ENCODE data around the gene RAB11A.

Gene RAB11A

DNA sequence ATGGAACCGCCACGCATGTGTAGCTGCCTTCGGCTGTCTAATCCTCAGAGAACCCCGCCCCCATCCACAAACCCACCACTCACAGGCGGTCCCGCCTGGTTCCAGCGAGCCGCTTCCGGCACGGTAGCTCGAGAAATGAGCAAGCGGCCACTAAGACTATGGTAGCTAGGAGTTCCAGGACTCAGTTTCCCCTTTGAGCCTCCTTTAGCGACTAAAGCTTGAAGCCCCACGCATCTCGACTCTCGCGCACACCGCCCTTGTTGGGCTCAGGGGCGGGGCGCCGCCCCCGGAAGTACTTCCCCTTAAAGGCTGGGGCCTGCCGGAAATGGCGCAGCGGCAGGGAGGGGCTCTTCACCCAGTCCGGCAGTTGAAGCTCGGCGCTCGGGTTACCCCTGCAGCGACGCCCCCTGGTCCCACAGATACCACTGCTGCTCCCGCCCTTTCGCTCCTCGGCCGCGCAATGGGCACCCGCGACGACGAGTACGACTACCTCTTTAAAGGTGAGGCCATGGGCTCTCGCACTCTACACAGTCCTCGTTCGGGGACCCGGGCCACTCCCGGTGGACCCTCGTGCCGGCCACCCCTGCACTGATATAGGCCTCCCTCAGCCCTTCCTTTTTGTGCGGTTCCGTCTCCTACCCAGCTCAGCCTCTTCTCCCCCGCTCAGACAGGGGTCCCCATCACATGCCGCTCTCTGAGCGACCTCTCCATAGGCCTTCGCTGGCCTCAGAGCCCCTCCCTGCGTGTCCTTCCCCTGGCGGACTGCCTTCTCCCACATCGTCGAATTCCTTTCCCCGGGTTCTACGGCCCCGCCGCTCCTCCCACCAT, at the start of gene RAB11A:
Gene RAB11A (plus strand): TSS at position 366 of the 828 bp plus-strand sequence. CDS start 95 bp downstream, at position 461.
- DNase-seq, result peak; percentile 95 to 98

GRCh38 chr15:65819563-65819960, 49.7 kb upstream of the RAB11A start:
- DNase-seq, result no peak

DNA sequence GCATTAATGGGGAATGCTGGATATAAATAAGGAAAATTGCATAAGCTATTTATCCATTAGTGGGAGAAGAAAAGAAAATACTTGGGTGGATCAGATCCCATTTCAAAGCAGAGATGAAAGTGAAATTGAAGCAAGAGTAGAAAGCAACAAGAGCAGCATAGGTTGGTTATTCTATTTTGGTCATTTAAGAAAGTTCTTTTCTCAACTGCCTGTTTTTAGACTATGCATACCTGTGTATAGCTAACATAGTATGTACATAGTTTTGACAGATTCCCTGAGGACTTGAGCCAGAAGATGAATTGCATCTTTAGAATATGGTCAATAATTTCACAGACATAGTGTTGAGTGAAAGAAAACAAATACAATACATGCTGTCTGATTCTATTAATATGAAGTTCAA, 48.2 kb upstream of the RAB11A start:
- DNase-seq, result no peak

DNA sequence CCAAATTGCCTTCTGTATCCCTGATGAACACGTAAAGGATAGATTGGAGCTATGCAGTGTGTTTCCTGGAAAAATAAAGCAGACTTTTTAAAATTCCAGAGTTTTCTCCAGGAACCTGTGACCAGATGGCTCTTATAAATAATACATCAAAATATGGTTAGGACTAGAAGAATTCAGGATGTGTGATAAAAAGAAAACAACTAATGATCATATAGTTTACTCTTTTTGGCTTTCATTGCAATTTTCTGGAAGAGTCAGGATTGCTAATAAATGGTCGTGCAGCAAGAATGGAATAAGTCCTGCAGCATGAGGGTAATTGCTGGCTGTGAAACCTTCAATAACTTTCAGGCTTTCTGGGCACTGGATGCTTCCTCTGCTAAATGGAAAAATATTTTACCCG, 47.0 kb upstream of the RAB11A start:
- DNase-seq, result no peak

GRCh38 chr15:65824031-65824743, 45.1 kb upstream of the RAB11A start:
- peak; percentile 78 to 82 for DNase-seq

GRCh38 chr15:65824941-65825544, 44.2 kb upstream of the RAB11A start:
- peak; percentile 16 to 30 for DNase-seq

GRCh38 chr15:65827065-65827464, 42.2 kb upstream of the RAB11A start:
- peak; percentile 23 to 28 for DNase-seq

DNA sequence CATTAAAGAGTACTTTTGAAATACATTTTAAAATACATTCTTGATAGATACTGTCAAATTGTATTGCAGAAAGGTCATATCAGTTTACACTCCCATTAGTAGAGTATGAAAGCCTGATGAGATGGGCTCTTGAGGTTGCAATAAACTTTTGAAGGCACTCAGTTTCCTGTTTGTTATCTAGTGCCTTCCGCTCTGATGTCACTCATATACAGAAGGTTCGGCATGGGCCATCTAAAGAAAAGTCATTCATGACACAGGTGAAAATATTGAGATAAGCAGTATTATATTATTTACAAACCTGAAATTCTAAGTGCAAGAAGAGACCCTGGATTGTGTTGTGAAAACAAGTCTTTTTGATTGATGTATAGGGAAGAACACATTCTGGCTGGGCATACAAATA, 40.7 kb upstream of the RAB11A start:
- no peak for DNase-seq

DNA sequence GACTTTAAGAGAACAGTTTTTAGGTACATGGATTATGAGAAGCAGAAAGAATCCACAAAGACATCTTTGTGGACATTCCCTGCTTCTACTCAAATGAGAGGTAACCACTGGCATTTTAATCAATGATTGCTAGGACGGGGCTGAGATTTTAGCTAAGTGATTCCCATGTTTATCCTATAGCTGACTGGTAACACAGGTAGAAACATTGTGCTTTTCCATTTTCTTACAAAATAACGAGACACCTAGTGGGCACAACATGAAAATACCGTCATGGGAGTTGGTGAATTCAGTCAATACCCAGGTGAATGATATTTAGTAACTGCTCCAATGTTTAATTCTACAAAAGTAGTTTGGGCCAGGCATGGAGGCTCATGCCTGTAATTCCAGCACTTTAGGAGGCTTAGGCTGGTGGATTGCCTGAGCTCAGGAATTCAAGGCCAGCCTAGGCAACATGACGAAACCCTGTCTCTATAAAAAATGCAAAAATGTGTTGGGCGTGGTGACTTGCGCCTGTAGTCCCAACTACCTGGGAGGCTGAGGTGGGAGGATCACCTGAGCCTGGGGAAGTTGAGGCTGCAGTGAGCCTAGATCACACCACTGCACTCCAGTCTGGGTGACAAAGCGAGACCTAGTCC, 40.0 kb upstream of the RAB11A start:
- peak; percentile 44 to 52 for DNase-seq

DNA sequence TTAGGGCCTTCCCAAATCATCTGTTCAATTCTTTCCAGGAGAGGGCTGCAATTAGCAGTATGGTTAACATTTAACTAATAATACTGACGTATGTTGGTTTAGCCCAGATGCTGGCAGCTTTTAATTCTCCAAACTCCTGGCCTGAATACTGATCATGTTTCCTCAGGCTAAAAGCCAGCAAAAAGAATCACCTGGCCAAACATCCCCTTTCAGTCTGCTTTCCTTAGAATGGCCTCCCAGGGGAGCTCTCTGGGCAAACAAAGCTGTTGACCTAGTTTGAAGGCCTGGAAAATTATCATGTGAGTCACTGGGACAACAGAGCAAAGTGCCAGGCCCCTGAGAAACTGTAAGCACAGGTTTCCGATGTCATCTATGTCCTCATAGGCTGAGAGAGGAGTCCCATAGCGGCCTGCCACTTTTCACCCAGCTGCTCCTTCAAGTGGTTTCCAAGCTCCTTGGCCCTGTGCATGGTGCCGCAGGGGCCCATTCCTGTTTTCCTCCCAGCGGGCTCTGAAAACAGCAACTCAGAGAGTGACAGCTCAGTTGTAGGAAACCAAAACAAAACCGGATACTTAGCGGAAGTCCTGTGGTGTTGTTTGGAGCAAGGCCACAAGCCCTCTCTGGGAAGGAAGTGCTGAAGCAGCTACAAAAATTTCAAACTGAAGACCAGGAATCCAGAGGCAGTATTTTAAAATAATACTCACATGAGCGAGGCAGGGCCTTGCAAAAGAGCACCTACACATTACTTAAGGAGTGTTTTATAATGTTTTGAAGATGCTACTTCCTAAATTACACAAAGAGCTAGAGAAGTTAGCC, 36.5 kb upstream of the RAB11A start:
- DNase-seq, result peak; percentile 96

DNA sequence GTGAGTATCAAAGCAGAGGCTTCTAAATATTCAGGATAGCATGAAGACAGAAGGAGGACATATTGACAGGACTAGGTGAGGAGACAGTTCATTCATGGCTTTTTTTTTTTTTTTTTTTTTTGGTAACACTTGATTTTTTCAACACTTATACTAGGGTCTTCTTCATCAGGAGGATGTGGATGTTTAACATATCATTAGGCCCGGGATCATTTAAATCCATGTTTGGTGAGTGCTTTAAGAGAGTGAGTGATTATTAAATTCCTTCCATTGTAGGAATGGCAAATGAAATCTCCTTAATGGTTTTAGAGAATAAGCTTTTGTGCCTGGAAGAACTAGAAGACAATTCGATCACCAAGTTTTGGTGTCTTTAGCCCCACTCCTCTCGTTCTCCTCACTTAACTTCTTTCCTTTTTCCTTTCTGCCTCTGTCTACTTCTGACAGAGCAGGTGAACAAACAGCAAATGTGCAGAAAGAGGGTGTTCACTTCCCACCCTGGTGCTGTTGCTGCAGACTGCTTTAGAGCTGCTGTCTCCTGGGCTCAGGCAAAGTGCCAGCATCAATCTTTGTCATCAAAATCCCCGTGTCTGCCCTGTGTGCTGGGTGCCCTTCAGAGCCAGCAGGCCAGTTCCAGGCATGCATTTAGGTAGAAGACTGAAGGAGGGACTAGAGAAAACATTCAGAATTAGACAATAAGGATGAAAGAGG, 35.6 kb upstream of the RAB11A start:
- DNase-seq, result peak in 1 of 2 experiments; percentile 25

- no peak for DNase-seq
Observed at GRCh38 chr15:65834603-65835282, 34.5 kb upstream of the RAB11A start.

DNA sequence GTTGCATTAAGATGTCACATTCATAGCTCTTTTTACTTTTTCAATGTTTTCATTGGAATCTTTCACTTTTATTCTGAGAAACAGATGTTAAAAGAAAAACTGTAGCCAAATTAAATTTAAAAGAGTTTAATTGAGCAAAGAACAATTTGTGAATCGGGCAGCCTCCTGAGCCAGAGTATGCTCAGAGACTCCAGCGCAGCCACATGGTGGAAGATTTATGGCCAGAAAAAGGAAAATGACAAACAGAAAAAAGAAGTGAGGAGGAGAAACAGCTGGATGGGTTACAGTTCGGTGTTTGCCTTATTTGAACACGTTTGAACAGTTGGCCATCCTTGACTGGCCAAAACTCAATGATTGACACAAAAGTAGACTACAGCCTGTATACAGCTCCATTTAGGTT, 33.8 kb upstream of the RAB11A start:
- no peak for DNase-seq

GRCh38 chr15:65836665-65837064, 32.6 kb upstream of the RAB11A start:
- DNase-seq, result no peak

DNA sequence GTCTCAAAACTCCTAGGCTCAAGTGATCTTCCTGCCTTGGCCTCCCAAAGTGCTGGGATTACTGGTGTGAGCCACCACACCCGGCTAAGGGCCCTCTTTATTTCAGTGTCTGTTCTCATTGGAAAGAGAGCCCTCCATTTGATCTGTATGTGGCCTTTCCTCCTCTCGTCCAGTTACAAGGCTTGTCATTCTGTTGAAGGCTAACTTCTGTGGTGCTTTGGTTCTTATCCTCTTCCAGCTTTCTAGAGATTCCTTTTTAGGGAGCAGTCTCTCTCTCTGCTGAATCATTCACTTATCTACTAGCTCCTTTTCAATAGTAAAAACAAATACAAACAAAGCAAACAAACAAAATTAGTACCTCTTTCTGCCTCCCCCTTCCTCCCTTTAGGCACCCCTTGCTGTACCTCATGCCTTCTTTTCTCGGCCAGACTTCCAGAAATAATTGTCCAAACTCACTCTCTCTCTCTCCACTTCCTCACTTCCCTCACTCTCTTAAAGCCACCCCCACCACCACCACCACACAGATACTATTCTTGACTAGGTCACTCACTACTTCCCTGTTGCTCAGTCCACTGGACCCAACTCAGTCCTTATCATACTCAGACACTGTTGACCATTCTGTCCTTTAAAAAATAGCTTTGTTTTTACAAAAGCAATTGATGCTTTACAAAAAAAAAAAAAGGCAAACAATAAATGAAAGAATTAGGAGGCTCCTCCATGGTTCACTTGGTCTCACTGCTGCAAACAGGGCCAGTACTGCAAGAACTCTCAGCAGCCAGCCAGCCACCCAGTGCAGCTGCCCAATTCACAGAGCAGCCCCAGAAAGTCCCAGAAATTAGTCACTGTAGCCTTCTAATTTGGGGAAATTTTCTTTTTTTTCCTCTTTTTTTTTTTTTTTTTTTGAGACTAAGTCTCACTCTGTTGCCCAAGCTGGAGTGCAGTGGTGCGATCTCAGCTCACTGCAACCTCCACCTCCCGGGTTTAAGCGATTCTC, 31.7 kb upstream of the RAB11A start:
- peak; percentile 22 for DNase-seq

- no peak for DNase-seq
Observed at GRCh38 chr15:65839354-65839901, 29.9 kb upstream of the RAB11A start.

GRCh38 chr15:65839985-65840384, 29.3 kb upstream of the RAB11A start:
- DNase-seq, result no peak

- DNase-seq, result peak; percentile 23 to 24
Observed at GRCh38 chr15:65841121-65841930, 28.0 kb upstream of the RAB11A start.

Data from Kasumi-1 (cell line).